ENCODE data around the gene PDE4B.

Gene PDE4B

DNA sequence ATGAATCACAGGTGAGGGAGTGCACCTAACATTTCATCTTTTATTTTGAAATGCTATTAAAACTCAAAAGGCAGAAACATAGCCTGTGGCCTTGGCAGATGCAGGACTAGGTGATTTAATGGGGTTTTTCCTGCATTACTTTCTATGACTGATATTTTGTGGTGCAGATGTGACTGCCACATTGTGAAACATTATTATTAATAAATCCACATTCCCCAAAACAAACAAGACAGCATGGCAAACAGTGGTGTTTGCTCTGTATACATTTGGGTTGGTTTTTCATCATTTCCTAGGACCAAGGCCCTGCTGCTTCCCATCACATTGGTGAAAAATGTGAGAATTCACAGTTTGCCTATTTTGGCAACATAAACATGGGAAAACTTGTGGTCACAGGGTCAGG is 493.6 kb downstream of the PDE4B start:
- no peak for DNase-seq (ENCODE audit: low read depth)

DNA sequence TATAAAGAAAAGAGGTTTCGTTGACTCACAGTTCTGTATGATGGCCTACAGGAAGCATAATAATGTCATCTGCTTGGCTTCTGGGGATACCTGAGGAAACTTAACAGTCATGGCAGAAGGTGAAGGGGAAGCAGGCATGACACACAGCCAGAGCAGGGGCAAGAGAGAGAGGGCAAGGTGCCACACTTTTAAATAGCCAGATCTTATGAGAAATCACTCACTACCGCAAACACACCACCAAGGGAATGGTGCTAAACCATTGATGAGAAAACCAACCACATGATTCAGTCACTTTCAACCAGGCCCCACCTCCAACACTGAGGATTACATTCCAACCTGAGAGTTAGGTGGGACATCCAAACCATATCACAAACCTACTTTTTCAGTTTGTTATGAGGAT is 495.4 kb downstream of the PDE4B start:
- no peak for DNase-seq (ENCODE audit: low read depth)

DNA sequence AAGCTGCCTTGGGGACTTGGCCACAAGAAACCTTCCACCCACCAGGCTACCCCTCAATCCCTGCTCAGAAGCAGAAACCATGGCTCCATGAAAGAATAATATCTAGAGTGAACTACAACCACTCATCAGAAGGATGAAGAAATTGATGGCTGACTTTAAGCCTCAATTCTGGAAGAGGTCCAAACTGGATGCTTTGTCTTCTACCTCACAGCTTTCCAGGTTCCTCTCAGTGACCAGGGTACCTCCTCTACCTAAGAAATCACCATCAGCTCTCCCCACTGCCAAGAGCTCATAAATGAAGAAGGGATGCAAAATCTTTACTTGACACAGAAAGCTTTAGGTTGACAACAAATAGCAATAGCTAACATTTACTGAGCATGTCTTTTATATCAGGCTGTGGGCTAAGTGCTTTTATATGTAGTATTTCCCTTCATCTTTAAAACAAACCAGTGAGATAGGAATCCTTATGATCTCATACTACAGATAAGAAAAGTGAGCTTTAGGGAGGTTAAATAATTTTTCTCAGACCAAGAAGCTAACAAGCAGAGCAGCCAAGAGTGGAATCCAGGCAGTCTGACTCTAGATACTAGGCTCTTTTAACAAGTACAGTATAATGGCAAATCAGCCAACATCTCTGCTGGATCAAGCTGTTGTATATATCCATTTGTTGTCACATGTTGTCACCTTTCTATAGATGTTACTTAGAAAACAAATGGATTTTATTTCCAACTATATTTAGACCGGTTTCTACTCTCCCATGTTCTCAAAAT is 498.3 kb downstream of the PDE4B start:
- no peak for DNase-seq (ENCODE audit: low read depth)

DNA sequence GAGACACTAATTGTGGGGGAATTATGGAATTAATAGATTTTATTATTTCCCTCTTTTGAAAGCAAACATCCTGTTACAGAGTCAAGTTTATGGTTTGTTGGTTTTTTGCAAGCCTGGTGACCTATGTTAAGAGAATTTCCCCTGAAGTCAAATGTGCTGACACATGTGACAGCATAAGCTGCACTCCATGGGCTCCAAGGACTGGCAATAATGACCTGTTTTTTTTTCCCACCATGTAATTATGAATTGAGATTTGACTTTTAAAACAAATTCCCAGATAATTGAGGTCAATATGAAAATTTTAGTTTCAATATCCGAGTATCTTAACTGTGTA is 498.8 kb downstream of the PDE4B start:
- DNase-seq (ENCODE audit: low read depth) = no peak

DNA sequence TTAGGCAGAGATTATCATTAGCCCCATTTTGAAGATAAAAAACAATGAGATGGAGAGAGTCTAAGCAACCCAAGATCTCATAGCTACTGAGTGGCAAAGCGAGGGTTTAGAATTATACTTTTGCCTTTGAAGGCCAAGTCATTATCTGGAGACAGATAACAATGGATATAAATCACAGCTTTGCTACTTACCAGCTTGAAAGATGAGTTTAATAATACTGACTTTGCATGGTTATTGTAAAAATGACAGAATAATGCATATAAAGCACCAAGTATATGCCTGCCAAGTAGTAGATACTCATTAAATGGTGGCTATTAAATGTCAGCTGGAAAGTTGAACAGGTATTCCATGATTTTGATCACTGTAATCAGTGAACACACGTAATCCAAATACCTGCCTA is 499.6 kb downstream of the PDE4B start:
- DNase-seq (ENCODE audit: low read depth) = no peak

DNA sequence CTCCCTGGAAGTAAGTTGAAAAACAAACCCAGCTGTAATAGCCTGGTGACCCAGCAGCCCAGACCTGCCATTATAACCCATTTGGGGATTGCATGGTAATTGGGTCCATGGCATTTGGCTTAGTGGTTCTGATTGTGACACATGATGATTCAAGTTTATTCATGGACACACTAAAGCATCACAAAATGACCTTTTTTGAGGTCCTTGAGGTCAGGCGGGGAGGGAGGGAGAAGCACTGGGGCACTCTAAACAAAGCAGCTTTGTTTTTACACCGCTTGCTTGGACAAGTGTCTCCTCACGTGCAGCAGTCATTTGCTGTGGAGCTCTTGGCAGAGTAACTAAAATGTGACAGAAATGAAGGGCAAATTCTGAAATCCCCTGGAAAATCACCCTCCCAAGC is 500.2 kb downstream of the PDE4B start:
- no peak for DNase-seq (ENCODE audit: low read depth)

DNA sequence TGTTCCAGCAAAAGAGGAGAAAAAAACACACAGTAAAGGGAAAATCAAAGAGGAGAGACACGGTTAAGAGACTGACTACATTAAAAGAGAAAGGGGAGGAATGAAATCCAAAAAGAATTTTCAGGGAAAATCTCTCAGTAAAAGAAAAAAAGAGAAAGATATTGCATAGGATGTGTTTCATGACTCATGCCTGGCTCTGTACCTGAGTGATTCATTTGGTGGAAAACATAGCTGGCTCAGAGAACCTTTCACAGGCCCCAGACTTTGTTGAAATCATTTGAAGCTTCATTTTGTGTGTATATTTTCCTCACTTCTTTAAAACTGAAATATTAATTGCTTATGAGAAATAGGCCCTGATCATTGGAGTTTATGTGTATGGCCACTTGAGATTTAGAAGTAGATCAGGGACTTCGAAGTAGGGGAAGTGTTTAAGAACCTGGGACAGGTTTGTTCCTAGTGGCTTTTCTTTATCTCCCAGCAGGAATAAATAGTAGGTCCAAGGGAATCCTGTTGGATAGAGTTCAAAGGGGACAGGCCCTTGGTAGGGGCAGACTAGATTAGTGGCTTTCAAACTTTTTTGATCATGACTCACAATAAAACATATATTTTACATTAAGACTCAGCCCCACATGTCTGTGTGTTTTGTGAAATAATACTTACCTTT is 502.1 kb downstream of the PDE4B start:
- no peak for DNase-seq (ENCODE audit: low read depth)

DNA sequence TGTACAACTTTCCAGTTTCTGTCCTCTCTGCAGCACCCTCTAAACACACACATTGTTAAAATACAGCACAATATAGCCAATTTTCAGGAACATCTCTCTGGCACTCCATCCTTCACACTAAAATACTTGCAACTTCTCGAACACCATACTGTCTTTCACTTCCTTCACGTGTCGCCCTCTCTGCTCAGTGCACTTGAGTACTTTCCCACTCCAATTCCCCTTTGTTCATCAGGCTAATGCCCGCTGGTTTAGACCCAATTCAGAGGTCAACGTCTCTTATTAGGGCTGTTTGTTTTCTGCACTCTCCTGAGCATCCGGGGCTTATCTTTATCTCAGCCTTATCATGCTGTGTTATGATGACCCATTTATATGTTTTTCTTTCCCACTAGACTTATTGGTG is 503.1 kb downstream of the PDE4B start:
- DNase-seq (ENCODE audit: low read depth) = no peak

DNA sequence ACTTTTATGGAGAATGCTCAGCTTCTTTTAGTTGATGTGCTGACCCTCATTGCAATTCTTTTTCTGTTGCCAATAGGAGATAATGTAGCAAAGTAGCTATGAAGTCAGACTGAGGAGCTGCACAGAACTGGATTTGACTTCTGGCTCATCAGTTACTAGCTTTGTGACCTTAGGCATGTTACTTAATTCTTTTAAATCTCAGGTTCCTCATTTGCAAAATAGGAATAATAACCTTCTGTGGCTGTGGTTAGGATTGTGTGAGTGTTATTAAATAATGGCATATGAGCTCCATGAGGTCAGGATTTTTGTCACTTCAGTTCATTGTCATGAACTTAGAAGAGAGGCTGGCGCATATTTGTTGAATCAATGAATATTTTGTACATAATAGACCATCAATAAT is 503.7 kb downstream of the PDE4B start:
- no peak for DNase-seq (ENCODE audit: low read depth)

DNA sequence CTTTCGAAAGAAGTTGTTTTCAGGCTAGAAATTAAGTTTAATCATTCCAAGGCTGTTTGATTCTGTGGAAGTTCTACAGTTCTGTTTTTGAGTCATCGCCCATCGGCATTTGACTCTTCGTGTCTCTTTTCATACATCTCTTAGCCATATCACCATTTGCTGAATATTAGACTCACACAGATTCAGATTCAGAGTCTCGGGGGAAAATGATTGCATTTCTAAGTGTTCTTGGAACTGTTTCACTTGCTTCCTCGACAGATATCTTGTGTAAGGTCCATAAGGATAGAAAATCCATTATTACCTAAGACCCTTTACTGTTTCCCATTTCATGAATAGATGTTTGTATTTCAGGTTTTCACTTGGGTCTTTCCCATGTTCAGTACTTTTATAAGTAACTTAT is 504.3 kb downstream of the PDE4B start:
- DNase-seq (ENCODE audit: low read depth) = no peak

DNA sequence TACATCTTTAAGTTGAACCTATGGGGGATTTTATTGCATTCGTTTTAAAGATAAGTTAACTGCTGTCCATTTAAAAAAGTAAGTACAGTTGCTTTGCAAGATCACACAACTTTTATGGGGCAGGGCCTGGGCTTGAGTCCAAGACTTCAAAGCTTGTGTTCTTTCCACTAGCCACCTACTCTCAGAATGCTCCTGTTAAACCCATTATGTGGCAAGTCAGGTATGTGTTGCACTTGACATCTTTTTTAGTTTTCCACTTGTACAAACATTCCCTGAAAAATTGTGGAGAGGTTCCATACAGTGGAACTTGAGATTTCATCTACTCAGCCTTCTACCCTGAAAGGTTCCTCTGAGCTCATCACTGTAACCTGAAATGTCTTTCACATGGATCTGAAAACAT is 505.8 kb downstream of the PDE4B start:
- no peak for DNase-seq (ENCODE audit: low read depth)

DNA sequence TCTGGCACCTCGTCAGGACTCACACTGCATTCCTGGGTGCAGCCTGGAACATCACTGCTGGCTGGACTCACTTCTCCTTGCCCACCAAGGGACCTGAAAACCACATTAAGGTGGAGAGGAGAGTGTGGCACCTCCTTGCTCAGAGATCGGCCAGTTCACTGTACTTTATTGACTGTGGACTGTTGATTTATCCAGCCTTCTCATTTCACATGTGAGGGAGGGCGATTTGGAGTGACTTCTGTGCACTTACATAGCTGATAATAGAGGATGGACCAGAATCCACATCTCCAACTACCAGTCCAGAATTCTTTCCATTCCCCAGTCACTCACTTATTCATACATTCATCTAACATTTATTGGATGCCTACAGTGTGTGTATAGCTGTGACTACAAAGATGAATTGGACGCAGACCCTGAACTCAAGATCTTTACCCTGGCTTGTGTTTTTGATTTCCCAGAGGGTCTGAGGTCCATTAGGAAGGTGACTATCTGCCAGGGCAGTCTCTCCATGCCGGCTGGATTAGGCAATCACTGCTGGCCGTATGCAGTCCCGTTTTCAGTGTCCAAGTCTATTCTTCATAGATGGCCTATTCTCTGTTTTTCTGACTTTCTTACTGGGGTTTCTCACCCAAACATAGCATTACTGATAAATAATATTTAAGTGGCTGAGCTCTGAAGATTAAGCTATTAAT is 507.7 kb downstream of the PDE4B start:
- no peak for DNase-seq (ENCODE audit: low read depth)

DNA sequence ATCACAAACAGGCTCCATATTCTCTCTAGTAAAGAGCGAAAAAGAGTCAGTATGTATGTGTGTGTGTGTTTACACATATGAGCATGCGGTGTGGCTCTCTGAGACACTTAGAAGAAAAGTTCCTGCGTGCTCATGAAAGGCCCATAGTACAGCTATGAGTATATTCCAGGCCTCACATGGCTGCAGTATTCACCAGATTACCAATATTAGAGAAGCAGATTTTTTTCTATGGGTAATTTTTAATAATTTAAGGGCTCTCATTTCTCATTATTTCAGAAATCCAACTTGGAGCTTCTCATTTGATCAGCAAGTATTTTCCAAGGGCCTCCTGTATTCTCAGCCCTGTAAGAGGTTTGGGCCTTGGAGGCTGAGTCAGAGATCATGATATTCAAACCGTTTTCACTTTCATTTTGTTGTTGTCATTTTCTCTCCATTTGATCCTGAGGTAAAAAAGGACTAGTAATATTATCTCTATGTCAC is 508.3 kb downstream of the PDE4B start:
- DNase-seq (ENCODE audit: low read depth) = no peak

DNA sequence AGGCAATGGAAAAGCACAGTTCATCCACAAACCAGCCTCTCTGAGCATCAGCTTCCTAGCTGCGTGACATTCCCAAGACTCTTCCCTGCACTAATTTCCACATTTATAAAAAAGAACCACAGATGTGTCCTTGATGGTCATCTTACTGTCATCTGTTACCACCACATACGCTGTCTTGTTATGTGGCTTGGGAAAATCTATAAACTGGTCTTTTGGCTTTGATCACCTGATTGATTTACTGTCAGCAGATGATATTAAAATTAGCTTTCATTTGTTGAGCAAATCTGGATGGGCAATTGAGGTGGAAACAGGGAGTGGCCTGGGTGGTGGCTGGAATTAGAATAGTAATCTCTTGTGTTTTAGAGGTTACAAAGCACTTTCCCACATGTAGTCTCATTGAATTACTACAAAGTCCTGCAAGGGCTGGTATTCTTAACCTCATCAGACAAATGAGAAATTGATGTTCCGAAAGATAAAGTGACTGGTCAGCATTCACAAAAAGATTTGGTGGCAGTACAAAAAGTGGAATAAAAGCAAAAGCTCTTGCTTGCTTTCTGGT is 509.6 kb downstream of the PDE4B start:
- DNase-seq (ENCODE audit: low read depth) = no peak

DNA sequence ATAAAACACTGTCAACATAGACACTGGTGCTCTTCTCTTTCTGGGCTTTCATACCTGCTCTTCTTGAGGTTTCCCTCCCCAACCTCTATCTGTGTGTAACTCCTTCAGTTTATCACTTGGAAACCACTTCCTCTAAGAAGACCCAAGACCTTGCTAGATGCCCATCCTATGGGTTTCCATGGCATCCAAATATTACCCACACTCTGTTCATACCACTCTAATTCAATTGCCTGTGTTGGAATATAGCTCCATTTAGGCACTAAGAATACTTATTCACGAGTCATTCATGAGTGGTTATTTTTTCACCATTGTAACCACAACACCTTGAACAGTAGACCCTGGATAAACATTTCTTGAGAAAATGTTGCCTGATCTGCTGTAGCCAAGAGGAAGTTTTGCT is 510.1 kb downstream of the PDE4B start:
- no peak for DNase-seq (ENCODE audit: low read depth)

DNA sequence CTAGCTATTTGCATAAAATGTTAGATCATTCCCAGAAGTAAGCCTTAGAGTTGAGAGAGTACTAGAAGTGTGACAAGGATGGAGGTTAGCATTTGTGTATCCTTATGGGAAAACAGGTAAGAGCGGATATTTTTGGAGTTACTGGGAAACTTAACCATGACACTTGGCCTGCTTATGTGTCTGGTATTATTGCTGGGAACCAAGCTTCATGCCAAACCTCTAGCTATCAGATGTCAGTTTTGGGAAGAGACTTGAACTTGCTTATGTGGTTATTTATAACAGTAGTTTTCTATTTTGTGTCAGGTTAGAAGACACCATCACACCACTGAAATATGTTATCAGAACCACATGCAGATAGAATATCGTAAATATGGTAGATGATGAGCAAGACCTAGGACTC is 511.0 kb downstream of the PDE4B start:
- DNase-seq (ENCODE audit: low read depth) = no peak

DNA sequence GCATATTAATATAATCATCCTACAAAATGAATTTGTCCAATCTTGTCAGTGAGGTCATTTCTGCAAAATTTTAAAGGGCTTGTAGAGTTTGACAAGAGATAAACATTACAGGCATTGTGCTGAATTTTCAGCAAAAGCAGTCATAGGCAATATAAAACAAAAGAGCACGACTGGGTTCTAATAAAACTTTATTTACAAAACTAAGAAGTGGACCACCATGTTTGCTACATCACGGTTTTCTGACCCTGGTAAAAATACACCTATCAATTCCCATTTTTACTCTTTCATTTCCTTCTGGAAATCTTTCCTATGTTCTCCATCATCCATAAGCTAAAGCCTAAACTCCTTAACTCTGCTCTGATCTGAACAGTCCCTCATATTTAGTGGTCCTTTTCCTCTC is 511.4 kb downstream of the PDE4B start:
- DNase-seq (ENCODE audit: low read depth) = no peak

DNA sequence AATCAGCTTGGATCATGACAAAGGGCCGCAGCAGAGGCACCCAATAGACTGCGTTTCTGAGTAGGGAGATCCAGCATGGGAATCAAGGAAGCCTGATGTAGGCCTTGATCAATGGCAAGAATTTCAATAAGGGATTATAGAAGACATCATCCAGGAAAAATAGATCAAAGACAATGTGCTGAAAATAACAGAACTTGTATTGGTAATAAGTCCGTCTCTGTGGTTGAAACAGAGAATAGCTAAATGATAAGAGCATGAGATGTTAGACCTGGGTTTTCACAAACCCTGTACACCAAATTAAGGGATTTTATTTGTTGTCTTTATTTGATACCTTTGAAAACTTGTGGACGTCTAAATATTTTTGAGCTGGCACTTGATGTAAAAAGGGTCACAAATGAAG is 513.2 kb downstream of the PDE4B start:
- DNase-seq (ENCODE audit: low read depth) = no peak

DNA sequence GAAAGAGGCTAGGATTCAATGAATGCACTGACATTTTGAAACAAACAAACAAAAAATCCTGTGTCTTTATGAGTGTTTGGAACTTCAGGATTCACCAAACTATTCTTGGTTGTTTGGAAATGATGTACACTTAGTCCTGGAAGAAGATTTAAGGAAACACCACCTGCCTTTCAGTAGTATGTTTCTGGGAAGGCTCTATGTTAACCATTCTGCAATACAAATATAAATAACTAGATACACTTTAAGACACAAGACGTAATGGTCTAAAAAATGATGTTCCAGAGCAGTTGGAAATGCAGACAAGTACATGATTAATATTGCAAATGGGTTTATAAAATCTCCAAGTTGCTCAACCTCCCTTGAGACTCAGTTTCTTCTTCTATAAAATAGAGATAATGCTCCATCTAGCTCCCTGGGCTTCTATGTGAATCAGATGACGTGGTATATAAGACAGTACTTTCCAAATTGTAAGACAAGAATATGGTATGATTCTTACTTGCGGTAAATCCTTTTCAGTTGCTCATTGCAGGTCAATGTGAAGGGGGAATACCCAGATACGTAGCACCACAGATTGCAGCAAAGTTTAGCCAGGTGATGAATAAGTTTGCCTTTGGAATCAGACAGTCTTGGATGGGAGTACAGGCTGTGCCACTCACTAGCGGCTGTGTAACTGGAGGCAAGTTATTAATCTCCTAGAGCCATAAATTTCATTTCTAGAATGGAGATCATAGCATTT is 516.5 kb downstream of the PDE4B start:
- no peak for DNase-seq (ENCODE audit: low read depth)

DNA sequence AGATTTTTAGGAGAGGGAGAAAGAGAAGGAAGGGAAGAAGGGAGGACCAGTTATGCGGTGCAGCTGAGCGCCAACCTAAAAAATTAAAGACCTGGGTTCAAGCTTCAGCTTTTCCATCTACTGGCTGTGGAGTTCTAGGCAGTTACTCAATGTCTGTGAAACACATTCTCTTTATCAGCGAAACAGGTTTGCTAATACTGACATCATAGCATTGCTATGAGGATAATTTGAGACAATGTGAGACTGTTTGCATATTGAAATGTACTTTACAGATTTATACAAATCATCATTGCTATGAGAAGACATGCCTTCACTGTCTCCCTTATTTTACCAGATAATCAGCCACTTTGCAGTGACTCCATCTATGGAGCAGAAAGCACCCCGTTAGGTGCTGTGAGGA is 518.4 kb downstream of the PDE4B start:
- no peak for DNase-seq (ENCODE audit: low read depth)

DNA sequence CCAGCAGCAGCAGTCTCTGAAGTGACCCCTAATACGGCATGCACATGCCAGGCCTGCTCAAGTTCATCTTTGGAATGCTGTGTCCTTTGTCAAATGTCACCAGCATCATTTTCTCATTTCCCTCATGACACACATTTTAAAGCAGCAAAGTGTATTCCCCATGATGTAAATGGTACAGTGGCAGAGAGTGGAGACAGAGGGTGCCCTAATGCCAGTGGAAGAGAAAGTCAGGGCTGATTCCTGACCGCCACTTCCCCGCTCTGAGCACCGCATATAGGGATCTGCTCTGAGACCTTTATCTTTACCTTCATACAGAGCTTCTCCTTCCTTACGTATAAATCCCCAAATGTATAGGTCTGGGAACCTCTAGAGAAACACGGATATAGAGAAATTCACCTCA is 518.9 kb downstream of the PDE4B start:
- DNase-seq (ENCODE audit: low read depth) = no peak

DNA sequence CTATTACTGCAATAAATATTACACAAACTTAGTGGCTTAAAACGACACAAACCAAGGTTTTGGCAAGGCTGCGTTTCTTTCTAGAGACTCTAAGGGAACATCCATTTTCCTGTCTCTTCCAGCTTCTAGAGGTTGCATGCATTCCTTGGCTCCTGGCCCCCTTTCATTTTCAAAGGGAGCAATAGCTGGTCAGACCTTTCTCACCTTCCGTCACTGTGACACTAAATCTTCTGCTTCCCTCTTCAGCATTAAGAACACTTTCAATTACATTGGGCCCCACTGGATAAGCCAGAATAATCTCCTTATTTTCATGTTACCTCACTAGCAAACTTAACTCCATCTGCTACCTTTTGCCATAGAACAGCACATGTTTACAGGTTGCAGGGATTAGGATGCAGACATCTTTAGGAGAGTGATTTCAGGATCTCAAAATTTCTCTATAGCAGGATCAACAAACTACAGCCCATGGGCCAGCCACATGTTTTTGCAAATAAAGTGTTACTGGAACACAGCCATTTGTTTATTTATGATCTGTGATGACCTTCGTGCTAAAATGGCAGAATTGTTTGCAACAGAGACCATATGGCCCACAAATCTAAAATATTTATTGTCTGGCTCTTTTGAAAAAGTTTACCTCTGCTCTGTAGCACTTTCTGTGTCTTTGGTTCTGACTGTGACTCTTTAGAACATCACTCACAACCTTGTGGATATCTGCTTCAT is 519.7 kb downstream of the PDE4B start:
- no peak for DNase-seq (ENCODE audit: low read depth)

Data from CMK (cell line).